Activated CD4-positive, CD25-positive, alpha-beta regulatory T cell treated with anti-CD3 and anti-CD28 coated beads, Interleukin-2, amount 50 U/mL, for 16 hours (primary cell): ENCODE data around the gene RRBP1.
"Not testable (repeated sequence)": the region's sequence is repeated elsewhere in the genome, so short reads cannot be mapped to it uniquely, and the experiment has no call there.

Source experiments
- DNase-seq: peaks from one replicate; pipeline ENCODE4 v3.0.0-alpha.2; 2020; ENCODE audit warnings: low read depth, low spot score

The RRBP1 gene

GRCh38 chr20:17709361-17710293 lies 27.6 kb upstream of the RRBP1 start:
- no peak for DNase-seq

GRCh38 chr20:17708675-17709360 lies 26.8 kb upstream of the RRBP1 start:
- no peak for DNase-seq

GRCh38 chr20:17707951-17708350 lies 25.9 kb upstream of the RRBP1 start:
- not testable (repeated sequence) for DNase-seq

- DNase-seq, result no peak
Observed at GRCh38 chr20:17706632-17707031, 24.6 kb upstream of the RRBP1 start.

- DNase-seq, result no peak
Observed at GRCh38 chr20:17705916-17706315, 23.9 kb upstream of the RRBP1 start.

- DNase-seq, result no peak
Observed at GRCh38 chr20:17704589-17705317, 22.7 kb upstream of the RRBP1 start.

GRCh38 chr20:17701826-17702225 lies 19.8 kb upstream of the RRBP1 start:
- no peak for DNase-seq

- no peak for DNase-seq
Observed at GRCh38 chr20:17700637-17701036, 18.6 kb upstream of the RRBP1 start.

GRCh38 chr20:17699931-17700351 lies 17.9 kb upstream of the RRBP1 start, which contains the start of gene BANF2:
Gene BANF2, plus strand, starts transcription at chr20:17699966. Its CDS starts 25,060 bp downstream, at chr20:17725026.
- no peak for DNase-seq

- no peak for DNase-seq
Observed at GRCh38 chr20:17698384-17698783, 16.3 kb upstream of the RRBP1 start.

- no peak for DNase-seq
Observed at GRCh38 chr20:17697171-17697570, 15.1 kb upstream of the RRBP1 start.

- DNase-seq, result no peak
Observed at GRCh38 chr20:17696287-17696686, 14.2 kb upstream of the RRBP1 start.

- no peak for DNase-seq
Observed at GRCh38 chr20:17694767-17695166, 12.7 kb upstream of the RRBP1 start.

- DNase-seq, result no peak
Observed at GRCh38 chr20:17693444-17694001, 11.5 kb upstream of the RRBP1 start.

GRCh38 chr20:17691758-17692157 lies 9.7 kb upstream of the RRBP1 start:
- no peak for DNase-seq

- no peak for DNase-seq
Observed at GRCh38 chr20:17690144-17690543, 8.1 kb upstream of the RRBP1 start.

- no peak for DNase-seq
Observed at GRCh38 chr20:17688965-17689364, 6.9 kb upstream of the RRBP1 start.

GRCh38 chr20:17687800-17688199 lies 5.8 kb upstream of the RRBP1 start:
- no peak for DNase-seq

- DNase-seq, result no peak
Observed at GRCh38 chr20:17685168-17685567, 3.1 kb upstream of the RRBP1 start.

- DNase-seq, result no peak
Observed at GRCh38 chr20:17684077-17684888, 2.2 kb upstream of the RRBP1 start.
